H1 (cell line): ENCODE measurements around the gene RABGGTA. TPM values are rescaled to one million over a fixed set of nuclear protein-coding genes. Genes with fewer than 3 reads are reported as not detected.

Experiments
- CTCF ChIA-PET: fragments of 300-600 bp; sonication (Branson Sonifier 250); formaldehyde crosslinking; loops from one replicate; lab custom pipeline; 2021; ENCODE audit not compliant: partially characterized antibody; lab: Charles Lee
- POLR2A ChIA-PET: fragments of 300-600 bp; sonication (Branson Sonifier 250); formaldehyde crosslinking; loops from one replicate; lab custom pipeline; 2021; ENCODE audit warnings: inconsistent platforms; ENCODE audit not compliant: partially characterized antibody; lab: Charles Lee
- DNase-seq, 2 experiments: peaks; one replicate each; pipeline versions ENCODE4 v3.0.0 to v3.0.0-alpha.2; 2010 to 2022; ENCODE audit warnings: low spot score in 2 of 2, low read depth in 1 of 2, mixed read lengths in 1 of 2
- FAIRE-seq: peaks from 2 replicates; lab custom pipeline; 2011; peaks lifted over from hg19 to GRCh38; lab: Jason Lieb, UNC
- H2AFZ ChIP-seq: 2 replicates; pipeline ENCODE4 v1.8.1; 2012; ENCODE audit warnings: low read length, inconsistent platforms
- H2AK5ac ChIP-seq: 2 replicates; pipeline ENCODE4 v1.6.1; 2013; ENCODE audit warnings: low read depth, low read length
- H2BK120ac ChIP-seq: replicated peaks from 2 replicates; pipeline ENCODE3; 2013; ENCODE audit warnings: low read depth, low read length, inconsistent platforms
- H2BK12ac ChIP-seq: 2 replicates; pipeline ENCODE4 v1.6.1; 2013; ENCODE audit warnings: low read depth, low read length
- H2BK15ac ChIP-seq: 2 replicates; pipeline ENCODE4 v1.6.1; 2013; ENCODE audit warnings: low read length
- H2BK20ac ChIP-seq: 2 replicates; pipeline ENCODE4 v1.6.1; 2013; ENCODE audit warnings: low read length
- H2BK5ac ChIP-seq: 2 replicates; pipeline ENCODE4 v1.6.1; 2013; ENCODE audit warnings: low read depth, low read length
- H3K14ac ChIP-seq: 2 replicates; pipeline ENCODE4 v1.6.1; 2013; ENCODE audit warnings: inconsistent platforms; ENCODE audit not compliant: insufficient read length
- H3K18ac ChIP-seq: 2 replicates; pipeline ENCODE4 v1.6.1; 2013; ENCODE audit warnings: low read length; ENCODE audit errors: extremely low read depth
- H3K23ac ChIP-seq: 2 replicates; pipeline ENCODE4 v1.6.1; 2013; ENCODE audit warnings: inconsistent platforms; ENCODE audit not compliant: insufficient read length
- H3K23me2 ChIP-seq: 2 replicates; pipeline ENCODE4 v1.6.1; 2013; ENCODE audit warnings: low read depth, low read length
- H3K27ac ChIP-seq: 2 replicates; pipeline ENCODE4 v1.6.1; 2011; ENCODE audit warnings: low read depth, low read length, inconsistent platforms
- H3K27me3 ChIP-seq, 4 experiments: replicated peaks in 1 of 4; 1 replicate in 1 of 4; 2 replicates in 3 of 4; pipeline versions ENCODE4 v1.6.1 to v1.8.1; 2011 to 2013; ENCODE audit warnings: low read length in 3 of 4, mild to moderate bottlenecking in 3 of 4, inconsistent platforms in 2 of 4, mixed read lengths in 2 of 4, moderate library complexity in 1 of 4; ENCODE audit not compliant: control insufficient read depth in 3 of 4, insufficient read depth in 3 of 4; ENCODE audit errors: extremely low read depth in 1 of 4
- H3K36me3 ChIP-seq, 4 experiments: 2 replicates each; pipeline versions ENCODE4 v1.6.1 to v1.8.1; 2011 to 2013; ENCODE audit warnings: mild to moderate bottlenecking in 4 of 4, low read length in 3 of 4, moderate library complexity in 2 of 4, control low read depth in 1 of 4, inconsistent platforms in 1 of 4; ENCODE audit not compliant: insufficient read depth in 4 of 4, control insufficient read depth in 2 of 4
- H3K4ac ChIP-seq: replicated peaks from 2 replicates; pipeline ENCODE3; 2013; ENCODE audit warnings: low read length, low read depth, mixed read lengths, inconsistent platforms; ENCODE audit not compliant: insufficient read length
- H3K4me1 ChIP-seq, 4 experiments: replicated peaks in 1 of 4; 1 replicate in 1 of 4; 2 replicates in 3 of 4; pipeline versions ENCODE4 v1.6.1 to v1.8.1; 2011 to 2013; ENCODE audit warnings: low read length in 3 of 4, inconsistent platforms in 2 of 4, mixed read lengths in 1 of 4; ENCODE audit not compliant: insufficient read depth in 4 of 4, control insufficient read depth in 3 of 4
- H3K4me2 ChIP-seq, 2 experiments: 2 replicates each; pipeline versions ENCODE4 v1.6.1 to v1.8.1; 2011 to 2013; ENCODE audit warnings: low read depth in 2 of 2, low read length in 2 of 2, control low read depth in 1 of 2, inconsistent platforms in 1 of 2, mild to moderate bottlenecking in 1 of 2; ENCODE audit not compliant: insufficient read depth in 1 of 2
- H3K4me3 ChIP-seq, 4 experiments: fragments of 200-600, 300-600 bp in 1 of 4; sonication (generic), shearing (Covaris generic), sonication (Bioruptor Twin) in 1 of 4; 2 replicates each; pipeline versions ENCODE4 v1.5.1 to v1.8.1; 2011 to 2016; ENCODE audit warnings: low read length in 4 of 4, low read depth in 3 of 4, control low read depth in 2 of 4, inconsistent platforms in 2 of 4, mild to moderate bottlenecking in 2 of 4, mixed read lengths in 1 of 4, moderate library complexity in 1 of 4; ENCODE audit not compliant: insufficient read depth in 2 of 4; ENCODE audit errors: extremely low read depth in 1 of 4
- H3K56ac ChIP-seq: replicated peaks from 2 replicates; pipeline ENCODE3; 2013; ENCODE audit warnings: low read depth, mild to moderate bottlenecking, mixed read lengths, low read length, inconsistent platforms; ENCODE audit not compliant: insufficient read length
- H3K79me1 ChIP-seq: 2 replicates; pipeline ENCODE4 v1.6.1; 2013; ENCODE audit warnings: low read depth, low read length, control low read depth
- H3K79me2 ChIP-seq, 2 experiments: 2 replicates each; pipeline versions ENCODE4 v1.6.1 to v1.8.1; 2012 to 2013; ENCODE audit warnings: low read length in 2 of 2, mild to moderate bottlenecking in 2 of 2, inconsistent platforms in 1 of 2; ENCODE audit not compliant: insufficient read depth in 2 of 2, control insufficient read depth in 1 of 2
- H3K9ac ChIP-seq, 4 experiments: replicated peaks in 1 of 4; 1 replicate in 1 of 4; 2 replicates in 3 of 4; pipeline versions ENCODE4 v1.6.1 to v1.8.1; 2011 to 2013; ENCODE audit warnings: low read depth in 3 of 4, low read length in 3 of 4, control low read depth in 2 of 4, mild to moderate bottlenecking in 2 of 4, moderate library complexity in 2 of 4, inconsistent platforms in 1 of 4; ENCODE audit errors: extremely low read depth in 1 of 4
- H3K9me3 ChIP-seq, 2 experiments: 2 replicates each; pipeline versions ENCODE4 v1.6.1 to v1.8.1; 2012 to 2013; ENCODE audit warnings: mild to moderate bottlenecking in 2 of 2, moderate library complexity in 2 of 2, control low read depth in 1 of 2, inconsistent platforms in 1 of 2, low read depth in 1 of 2, low read length in 1 of 2, mixed read lengths in 1 of 2; ENCODE audit not compliant: insufficient read depth in 2 of 2
- H4K20me1 ChIP-seq, 2 experiments: replicated peaks in 1 of 2; 2 replicates each; pipeline versions ENCODE3 to v1.8.1; 2011 to 2013; ENCODE audit warnings: inconsistent platforms in 2 of 2, low read length in 2 of 2, mild to moderate bottlenecking in 1 of 2; ENCODE audit not compliant: insufficient read depth in 2 of 2, control insufficient read depth in 1 of 2
- H4K5ac ChIP-seq: 2 replicates; pipeline ENCODE4 v1.6.1; 2013; ENCODE audit warnings: low read length, low read depth, mixed read lengths, inconsistent platforms; ENCODE audit not compliant: insufficient read length
- H4K8ac ChIP-seq: 2 replicates; pipeline ENCODE4 v1.8.0; 2013; ENCODE audit warnings: mild to moderate bottlenecking, moderate library complexity, low read length, inconsistent platforms; ENCODE audit not compliant: insufficient read depth; ENCODE audit errors: extremely low read depth
- H4K91ac ChIP-seq: replicated peaks from 2 replicates; pipeline ENCODE3; 2013; ENCODE audit warnings: low read length, mixed read lengths, inconsistent platforms; ENCODE audit not compliant: insufficient read length
- POLR2AphosphoS5 ChIP-seq: IDR thresholded peaks from 2 replicates; pipeline ENCODE4 v1.6.1; 2011; ENCODE audit warnings: low read depth, low read length
- TBP ChIP-seq: IDR thresholded peaks from 2 replicates; pipeline ENCODE4 v1.6.1; 2011; ENCODE audit warnings: low read depth, low read length, improper control_type of control experiment
- WGBS, 2 experiments: shearing (Covaris generic) in 1 of 2; methylation state at CpG; one replicate each; pipeline versions ENCODE4 v1.1.6 to v1.1.7; 2013 to 2015; ENCODE audit warnings: low lambda C conversion rate in 2 of 2, mixed read lengths in 2 of 2, inconsistent platforms in 1 of 2, low coverage in 1 of 2, missing lambda C conversion rate in 1 of 2; ENCODE audit not compliant: insufficient replicate concordance in 2 of 2, insufficient coverage in 1 of 2, insufficient read length in 1 of 2; ENCODE audit errors: extremely low coverage in 1 of 2, missing lambda C conversion rate in 1 of 2; 5-methylcytosine and 5-hydroxymethylcytosine counted together
- polyA plus RNA-seq, 7 experiments: library from polyadenylated mRNA; depleted of rRNA in 3 of 7; stranded (reverse) in 5 of 7; unstranded in 2 of 7; fragments of >200 nt in 5 of 7; fragments of 200-250 nt in 2 of 7; gene quantifications; 1 replicate in 5 of 7; 2 replicates in 1 of 7; 4 replicates in 1 of 7; pipeline versions ENCODE4 v1.2.1 to v1.2.3, GENCODE V29; 2011 to 2013; ENCODE audit warnings: missing spikeins in 2 of 7, mixed read lengths in 2 of 7
- total RNA-seq: library from RNA; stranded (reverse); fragmentation: NEBNext Ultra II Directional; extraction: Animal tissue kit (Norgen Biotek cat#: 25700); gene quantifications from 2 replicates; pipeline ENCODE4 v1.2.1, GENCODE V29; 2021

RABGGTA gene
- total and polyA plus RNA-seq, 2 of the 8 experiments (the other 6 are each of a cell fraction or from before 2014, with no cell fraction given), result 16.0 to 49.8 TPM

- no peak overlapping the region for H3K14ac ChIP-seq
- no peak overlapping the region for H3K27ac ChIP-seq
- H3K9me3 ChIP-seq, result no peaks in the 10 kb centered on the region
- H2AFZ ChIP-seq, result no peak overlapping the region
- H4K91ac ChIP-seq, result no peak overlapping the region
- POLR2A ChIA-PET, result interaction anchor here (0.9 to 5.1 kb wide), 8 partner anchors 12 to 76 kb away, joined by 3 to 19 read pairs (median 4); partner anchors contain the start of genes CHMP4A and MDP1
- H3K36me3 ChIP-seq, result peaks cover 19 to 58% (median 48%) of the 10 kb centered on the region in 4 experiments
- H2BK5ac ChIP-seq, result no peak overlapping the region
- H3K4me3 ChIP-seq, result no peak overlapping the region
- H4K5ac ChIP-seq, result no peak overlapping the region
- no peaks in the 10 kb centered on the region; a peak in 1 of 7 replicates for H3K27me3 ChIP-seq
- no peak overlapping the region for H3K9ac ChIP-seq
- no peak overlapping the region for H3K18ac ChIP-seq
- H2BK120ac ChIP-seq, result no peak overlapping the region
- no peak overlapping the region for H3K4me2 ChIP-seq
- no peak for DNase-seq
- peaks cover 9% of the 10 kb centered on the region for H3K23me2 ChIP-seq
- no peak overlapping the region for H3K23ac ChIP-seq
- H2AK5ac ChIP-seq, result no peak overlapping the region
- no peak overlapping the region for H4K8ac ChIP-seq
- no peak overlapping the region for H3K56ac ChIP-seq
- H3K4me1 ChIP-seq, result peaks cover 0 to 10% (median 4%) of the 10 kb centered on the region in 4 experiments; a peak in 5 of 7 replicates
- no peak for FAIRE-seq
- H4K20me1 ChIP-seq, result peaks cover 3 to 16% of the 10 kb centered on the region in 2 experiments
- H2BK15ac ChIP-seq, result no peak overlapping the region
- peaks cover 0 to 14% of the 10 kb centered on the region in 2 experiments; a peak in 3 of 4 replicates for H3K79me2 ChIP-seq
- H3K4ac ChIP-seq, result no peak overlapping the region
- H2BK12ac ChIP-seq, result no peak overlapping the region
- WGBS, 2 experiments, result 84% methylated on average over 5 of the region's 5 CpGs; no CpG with 5 or more reads in 1 of the 2 experiments
- H3K79me1 ChIP-seq, result no peaks in the 10 kb centered on the region; the same call in none of the 2 replicates
- H2BK20ac ChIP-seq, result no peak overlapping the region
- CTCF ChIA-PET, result interaction anchor here (0.9 to 2.5 kb wide), 9 partner anchors 11 to 101 kb away, joined by 3 to 10 read pairs (median 6); partner anchors contain the start of genes CIDEB and MDP1
- TF ChIP-seq TBP (no peak), POLR2AphosphoS5 (no peak)
Measured at GRCh38 chr14:24238123-24238522, 33.3 kb downstream of the RABGGTA start.
